ENCODE measurements around the gene GHSR.
A peak's percentile ranks its signal among the peaks of the same experiment; 100 is the strongest.

The GHSR gene

GRCh38 chr3:172447611-172448579 lies at the start of gene GHSR:
Gene GHSR (minus strand): TSS chr3:172448456. CDS start chr3:172448413, 43 bp downstream.
- no peak for DNase-seq (ENCODE audit: low read depth)

- DNase-seq (ENCODE audit: low read depth), result peak; percentile 76
Measured at GRCh38 chr3:172490198-172490669, 42.0 kb upstream of the GHSR start.

- DNase-seq (ENCODE audit: low read depth), result no peak
Measured at GRCh38 chr3:172478116-172478515, 29.9 kb upstream of the GHSR start.

GRCh38 chr3:172476347-172476746 lies 28.1 kb upstream of the GHSR start:
- no peak for DNase-seq (ENCODE audit: low read depth)

GRCh38 chr3:172475703-172476102 lies 27.4 kb upstream of the GHSR start:
- no peak for DNase-seq (ENCODE audit: low read depth)

GRCh38 chr3:172471903-172472302 lies 23.6 kb upstream of the GHSR start:
- no peak for DNase-seq (ENCODE audit: low read depth)

GRCh38 chr3:172470588-172470987 lies 22.3 kb upstream of the GHSR start:
- no peak for DNase-seq (ENCODE audit: low read depth)

- no peak for DNase-seq (ENCODE audit: low read depth)
Measured at GRCh38 chr3:172467170-172467824, 19.0 kb upstream of the GHSR start.

GRCh38 chr3:172466553-172467130 lies 18.4 kb upstream of the GHSR start:
- no peak for DNase-seq (ENCODE audit: low read depth)

- DNase-seq (ENCODE audit: low read depth), result no peak
Measured at GRCh38 chr3:172465281-172465680, 17.0 kb upstream of the GHSR start.

- no peak for DNase-seq (ENCODE audit: low read depth)
Measured at GRCh38 chr3:172464306-172464705, 16.1 kb upstream of the GHSR start.

GRCh38 chr3:172461530-172462138 lies 13.4 kb upstream of the GHSR start:
- DNase-seq (ENCODE audit: low read depth), result no peak

GRCh38 chr3:172456404-172456803 lies 8.1 kb upstream of the GHSR start:
- DNase-seq (ENCODE audit: low read depth), result no peak

GRCh38 chr3:172454180-172454579 lies 5.9 kb upstream of the GHSR start:
- no peak for DNase-seq (ENCODE audit: low read depth)

GRCh38 chr3:172449466-172450149 lies 1.4 kb upstream of the GHSR start:
- no peak for DNase-seq (ENCODE audit: low read depth)

- DNase-seq (ENCODE audit: low read depth), result no peak
Measured at GRCh38 chr3:172448661-172449465, 607 bp upstream of the GHSR start.

- no peak for DNase-seq (ENCODE audit: low read depth)
Measured at GRCh38 chr3:172446198-172446597, 2.1 kb downstream of the GHSR start.

GRCh38 chr3:172444821-172445220 lies 3.4 kb downstream of the GHSR start:
- DNase-seq (ENCODE audit: low read depth), result no peak

- no peak for DNase-seq (ENCODE audit: low read depth)
Measured at GRCh38 chr3:172442606-172443005, 5.7 kb downstream of the GHSR start.

- no peak for DNase-seq (ENCODE audit: low read depth)
Measured at GRCh38 chr3:172441581-172441980, 6.7 kb downstream of the GHSR start.

- DNase-seq (ENCODE audit: low read depth), result no peak
Measured at GRCh38 chr3:172438186-172438585, 10.1 kb downstream of the GHSR start.

Measured in stimulated activated CD8-positive, alpha-beta memory T cell treated with anti-CD3 and anti-CD28 coated beads, Interleukin-12 subunit alpha, Interleukin-12 subunit beta, amount 100 ng/mL, for 1 hour (primary cell).